ENCODE data around the gene GSTA4. TPM values are rescaled to one million over a fixed set of nuclear protein-coding genes. Genes with fewer than 3 reads are reported as not detected.

GSTA4 gene
- total and polyA plus RNA-seq, 12 donors: 9.4 to 16.3 (median 12.0) TPM

DNA sequence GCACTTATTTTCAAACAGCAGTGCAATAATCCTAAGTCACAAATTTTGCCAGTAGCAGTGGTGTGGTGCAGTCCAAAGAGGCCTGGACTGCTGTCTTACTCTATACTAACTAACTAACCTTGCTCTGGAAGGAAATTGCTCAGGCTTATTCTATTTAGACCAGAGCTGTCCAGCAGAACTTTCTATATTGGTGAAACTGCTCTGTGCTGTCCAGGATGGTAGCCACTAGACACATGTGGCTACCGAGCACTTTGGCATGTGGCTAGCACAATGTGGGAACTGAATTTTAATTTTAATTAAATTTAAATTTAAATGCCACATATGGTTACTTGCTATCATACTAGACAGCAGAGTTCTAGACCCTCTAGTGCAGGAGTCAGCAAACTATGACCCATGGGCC is 43.1 kb upstream of the GSTA4 start:
- no peaks in the 10 kb centered on the region for H3K27me3 ChIP-seq
- intact Hi-C loops (cut with DNase I): no loop called here
- H3K36me3 ChIP-seq: peaks cover 0 to 76% (median 19%) of the 10 kb centered on the region in 9 donors
- H3K9me3 ChIP-seq: no peaks in the 10 kb centered on the region
- TF ChIP-seq, protein P1, sequence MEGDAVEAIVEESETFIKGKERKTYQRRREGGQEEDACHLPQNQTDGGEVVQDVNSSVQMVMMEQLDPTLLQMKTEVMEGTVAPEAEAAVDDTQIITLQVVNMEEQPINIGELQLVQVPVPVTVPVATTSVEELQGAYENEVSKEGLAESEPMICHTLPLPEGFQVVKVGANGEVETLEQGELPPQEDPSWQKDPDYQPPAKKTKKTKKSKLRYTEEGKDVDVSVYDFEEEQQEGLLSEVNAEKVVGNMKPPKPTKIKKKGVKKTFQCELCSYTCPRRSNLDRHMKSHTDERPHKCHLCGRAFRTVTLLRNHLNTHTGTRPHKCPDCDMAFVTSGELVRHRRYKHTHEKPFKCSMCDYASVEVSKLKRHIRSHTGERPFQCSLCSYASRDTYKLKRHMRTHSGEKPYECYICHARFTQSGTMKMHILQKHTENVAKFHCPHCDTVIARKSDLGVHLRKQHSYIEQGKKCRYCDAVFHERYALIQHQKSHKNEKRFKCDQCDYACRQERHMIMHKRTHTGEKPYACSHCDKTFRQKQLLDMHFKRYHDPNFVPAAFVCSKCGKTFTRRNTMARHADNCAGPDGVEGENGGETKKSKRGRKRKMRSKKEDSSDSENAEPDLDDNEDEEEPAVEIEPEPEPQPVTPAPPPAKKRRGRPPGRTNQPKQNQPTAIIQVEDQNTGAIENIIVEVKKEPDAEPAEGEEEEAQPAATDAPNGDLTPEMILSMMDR (IDR thresholded peaks at IDR 0.05): no peak
- peaks cover 7 to 65% (median 40%) of the 10 kb centered on the region in 9 donors for H3K4me1 ChIP-seq
- no peak for DNase-seq
- 44 to 91% methylated on average over 1 of the region's 1 CpG for WGBS, 2 donors
- no peak for ATAC-seq
- no peak overlapping the region for H3K27ac ChIP-seq
- no peak overlapping the region for H3K4me3 ChIP-seq

DNA sequence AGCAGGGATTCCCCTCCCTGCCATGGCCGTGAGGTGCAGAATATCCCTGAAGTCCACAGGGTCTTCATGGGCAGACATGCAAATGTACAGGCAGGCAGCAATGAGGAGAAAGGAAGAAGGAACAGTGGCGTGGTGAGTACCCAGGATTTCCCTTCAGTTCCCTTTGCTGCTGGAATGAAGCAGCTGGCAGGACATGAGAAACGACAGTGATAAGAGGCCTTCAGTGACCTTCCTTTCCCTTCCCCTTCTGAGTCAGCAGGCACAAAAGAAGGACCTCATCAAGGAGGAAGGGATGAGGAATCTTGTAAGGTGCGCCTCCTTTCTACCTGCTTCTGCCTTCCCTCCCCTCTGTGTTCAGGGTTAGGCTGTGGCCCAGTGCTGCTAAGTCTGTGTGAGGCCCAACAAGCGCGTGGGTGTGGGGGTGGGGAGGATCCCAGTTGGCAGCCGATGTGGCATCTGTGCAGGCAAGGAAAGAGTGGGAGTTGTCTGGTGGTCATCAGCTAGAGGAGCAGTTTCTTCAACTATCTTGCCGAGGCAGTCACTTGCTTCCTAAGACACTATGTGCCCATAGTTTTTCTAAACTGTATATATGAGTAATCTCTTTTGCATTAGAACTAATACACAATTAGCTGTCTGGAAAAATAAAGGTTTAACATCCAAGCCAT is 40.6 kb upstream of the GSTA4 start:
- no peak for DNase-seq
- Histone ChIP-seq H3K9me3 (no peaks in the 10 kb centered on the region), H3K36me3 (peaks cover 0 to 94% (median 17%) of the 10 kb centered on the region in 9 donors), H3K4me3 (no peak overlapping the region), H3K27ac (peak overlapping the region in 6 of 10 donors; percentile 5 to 76 (median 40)), H3K4me1 (peaks cover 10 to 52% (median 31%) of the 10 kb centered on the region in 9 donors), H3K27me3 (no peaks in the 10 kb centered on the region)
- intact Hi-C loops (cut with DNase I): no loop called here
- ATAC-seq: peak in 7 of 8 donors; percentile 15 to 84 (median 53)
- 54 to 63% methylated on average over 8 of the region's 8 CpGs for WGBS, 2 donors
- TF ChIP-seq, protein P1 (IDR thresholded peaks at IDR 0.05): no peak

DNA sequence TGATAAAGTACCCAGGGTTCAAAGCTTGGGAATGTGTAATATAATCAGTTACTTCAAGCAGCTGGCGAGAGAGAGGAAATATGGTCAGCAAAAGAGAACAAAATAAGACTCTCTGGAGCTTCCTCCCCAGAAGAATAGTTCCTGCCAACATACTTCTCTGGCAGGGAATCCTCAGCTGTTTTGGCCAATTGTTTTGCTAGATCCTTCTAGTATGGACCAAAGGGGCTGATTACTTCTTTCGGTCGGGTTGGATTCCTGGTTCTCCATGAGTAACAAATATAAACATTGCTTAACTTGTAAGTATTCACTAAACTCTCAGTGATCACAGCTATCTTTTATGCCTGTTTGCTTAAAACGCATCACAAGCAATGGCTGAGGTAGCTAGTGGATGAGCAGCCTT is 38.7 kb upstream of the GSTA4 start:
- DNase-seq: no peak
- TF ChIP-seq, protein P1 (IDR thresholded peaks at IDR 0.05): no peak
- no peaks in the 10 kb centered on the region for H3K9me3 ChIP-seq
- WGBS, 2 donors: 47 to 49% methylated on average over 4 of the region's 4 CpGs
- peaks cover 0 to 94% (median 18%) of the 10 kb centered on the region in 9 donors for H3K36me3 ChIP-seq
- H3K27me3 ChIP-seq: no peaks in the 10 kb centered on the region
- H3K4me1 ChIP-seq: peaks cover 10 to 52% (median 31%) of the 10 kb centered on the region in 9 donors
- peak in 7 of 8 donors; percentile 36 to 69 (median 50) for ATAC-seq
- intact Hi-C loops (cut with DNase I): no loop called here
- H3K27ac ChIP-seq: peak overlapping the region in 7 of 10 donors; percentile 18 to 76 (median 56)
- no peak overlapping the region for H3K4me3 ChIP-seq

DNA sequence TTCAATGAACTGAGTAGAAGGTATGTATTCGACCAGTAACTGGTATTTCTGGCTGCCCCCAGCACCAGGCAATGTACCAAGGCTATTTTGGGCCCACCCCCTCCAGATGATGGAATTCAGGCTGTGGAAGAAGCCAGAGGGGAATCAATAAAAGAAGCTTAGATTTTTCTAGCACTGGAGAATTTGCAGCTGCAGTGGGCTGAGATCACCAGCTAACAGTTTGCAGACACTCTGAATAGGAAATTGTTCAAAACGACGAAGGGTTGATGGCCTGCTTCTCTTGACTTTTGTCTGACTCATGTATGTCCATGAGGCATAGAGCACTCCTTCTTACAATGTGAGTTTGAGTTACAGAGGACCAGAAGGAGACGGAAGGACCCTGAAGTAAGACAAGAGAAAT is 37.8 kb upstream of the GSTA4 start:
- Histone ChIP-seq H3K4me3 (no peak overlapping the region), H3K36me3 (peaks cover 0 to 94% (median 19%) of the 10 kb centered on the region in 9 donors), H3K9me3 (no peaks in the 10 kb centered on the region), H3K27me3 (no peaks in the 10 kb centered on the region), H3K4me1 (peaks cover 10 to 47% (median 29%) of the 10 kb centered on the region in 9 donors), H3K27ac (peak overlapping the region in 7 of 10 donors; percentile 0 to 76 (median 56))
- DNase-seq (no peak), ATAC-seq (peak in 6 of 8 donors; percentile 25 to 65 (median 38))
- intact Hi-C loops (cut with DNase I): no loop called here
- TF ChIP-seq, protein P1 (IDR thresholded peaks at IDR 0.05): no peak
- WGBS, 2 donors: 41 to 57% methylated on average over 4 of the region's 4 CpGs

Measured in heart right ventricle (tissue), 16 donors.